Measurements from ENCODE around the gene CDK11A.

CDK11A gene

DNA sequence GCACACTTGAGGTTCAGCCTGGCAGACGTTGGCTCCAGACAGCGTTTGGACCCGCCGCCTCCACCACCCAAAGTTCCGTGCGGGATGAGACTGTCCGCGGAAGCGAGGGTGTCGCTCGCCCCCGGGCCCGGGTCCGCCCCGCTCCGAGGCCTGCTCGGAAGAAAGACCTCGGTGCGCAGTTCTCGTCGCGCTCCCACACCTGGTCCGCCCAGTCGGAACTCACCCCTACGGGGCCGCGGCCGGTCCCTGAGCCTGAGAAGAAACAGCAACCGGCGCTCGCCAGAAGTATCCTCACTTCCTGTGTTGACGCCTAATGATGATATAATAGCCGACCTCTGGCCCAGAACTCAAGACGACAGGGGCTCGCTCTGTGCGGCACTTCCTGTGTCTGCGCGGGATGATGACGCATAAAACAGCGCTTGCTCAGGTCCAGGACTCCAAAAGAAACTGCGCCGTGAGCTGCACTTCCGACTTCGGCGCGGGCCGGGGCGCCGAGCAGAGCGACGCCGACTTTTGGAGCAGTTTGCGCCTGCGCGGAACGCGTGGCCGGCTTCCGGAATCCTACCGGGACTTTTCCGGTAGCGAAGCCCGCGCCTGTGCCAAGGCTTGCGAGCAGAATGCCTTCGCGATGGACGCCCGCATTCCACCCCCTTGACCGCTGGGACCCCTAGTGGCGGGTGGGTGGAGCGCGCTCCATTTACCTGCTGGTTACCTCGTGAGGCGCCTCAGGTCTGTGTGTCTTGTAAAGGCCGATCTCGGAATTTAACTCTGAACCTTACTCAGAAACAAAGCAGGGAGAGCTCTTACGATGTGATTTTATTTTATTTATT is at the start of gene CDK11A:
TSS of gene CDK11A (minus strand) at position 323 of the 830 bp plus-strand sequence. CDS start 1,539 bp downstream, outside the sequence.
- DNase-seq (ENCODE audit: insufficient read length, low spot score) (peak; percentile 89), FAIRE-seq (peak; percentile 98)

GRCh38 chr1:1773874-1774273 is 49.7 kb upstream of the CDK11A start:
- FAIRE-seq (no peak), DNase-seq (ENCODE audit: insufficient read length, low spot score) (no peak)

DNA sequence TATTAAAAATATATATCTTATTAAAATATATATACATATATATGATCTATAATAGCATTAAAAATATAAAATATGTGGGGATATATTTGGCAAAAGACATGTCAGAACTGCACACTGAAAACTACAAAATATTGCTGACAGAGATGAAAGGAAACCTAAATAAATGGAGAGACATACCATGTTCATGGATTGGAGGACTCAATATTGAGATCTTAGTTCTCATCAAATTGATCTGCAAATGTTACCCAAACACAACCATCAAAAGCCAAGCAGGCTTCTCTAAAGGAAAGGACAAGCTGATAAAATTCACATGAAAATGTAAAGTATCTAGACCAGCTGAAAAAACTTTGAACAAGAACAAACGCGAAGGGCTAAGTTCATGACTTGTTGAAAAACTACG is 46.9 kb upstream of the CDK11A start:
- FAIRE-seq (no peak), DNase-seq (ENCODE audit: insufficient read length, low spot score) (no peak)

DNA sequence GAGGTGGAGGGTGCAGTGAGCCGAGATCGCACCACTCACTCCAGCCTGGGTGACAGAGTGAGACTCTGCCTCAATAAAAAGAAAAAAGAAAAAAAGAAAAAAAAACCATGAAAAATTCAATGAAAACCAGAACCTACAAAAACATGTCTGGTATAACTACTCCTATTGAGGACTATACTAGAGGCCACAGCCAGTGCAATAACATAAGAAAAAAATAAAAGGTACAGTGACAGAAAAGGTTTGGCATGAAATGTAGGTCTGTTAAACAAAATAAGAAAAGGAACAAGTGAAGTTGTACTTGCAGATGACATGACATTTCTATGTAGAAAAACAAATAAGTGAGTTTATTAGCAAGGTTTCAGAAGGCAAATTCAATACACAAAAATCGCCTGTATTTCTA is 45.9 kb upstream of the CDK11A start:
- FAIRE-seq (no peak), DNase-seq (ENCODE audit: insufficient read length, low spot score) (no peak)

DNA sequence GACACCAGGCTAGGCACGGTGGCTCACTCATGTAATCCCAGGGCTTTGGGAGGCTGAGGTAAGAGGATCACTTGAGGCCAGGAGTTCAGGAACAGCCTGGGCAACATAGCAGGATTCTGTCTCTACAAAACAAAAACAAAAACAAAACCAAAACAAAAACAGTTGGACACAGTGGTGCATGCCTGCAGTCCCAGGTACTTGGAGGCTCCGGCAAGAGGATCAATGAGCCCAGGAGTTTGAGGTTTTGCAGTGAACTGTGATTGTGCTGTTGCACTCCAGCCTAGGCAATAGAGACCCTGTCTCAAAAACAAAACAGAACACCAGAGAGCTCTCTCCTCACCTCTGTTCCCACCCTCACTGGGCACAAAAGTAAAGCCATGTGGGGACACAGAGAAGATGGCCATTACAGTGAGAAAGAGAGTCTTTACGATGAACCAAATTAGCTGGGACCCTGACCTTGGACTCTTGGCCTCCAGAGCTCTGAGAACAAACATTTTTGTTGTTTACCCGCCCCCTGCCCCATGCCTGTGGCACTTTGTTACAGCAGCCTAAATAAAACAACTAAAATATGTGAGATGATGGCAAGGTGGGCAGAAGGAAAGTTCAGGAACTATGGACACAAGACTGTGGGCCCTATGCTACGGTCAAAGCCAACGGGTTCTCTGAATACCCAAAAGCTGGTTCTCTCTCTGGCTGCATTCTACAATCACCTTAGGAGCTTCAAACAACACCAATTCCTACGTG is 44.3 kb upstream of the CDK11A start:
- FAIRE-seq = no peak
- DNase-seq (ENCODE audit: insufficient read length, low spot score) = no peak

GRCh38 chr1:1764876-1765470 is 40.8 kb upstream of the CDK11A start:
- no peak for DNase-seq (ENCODE audit: insufficient read length, low spot score)
- FAIRE-seq = no peak

DNA sequence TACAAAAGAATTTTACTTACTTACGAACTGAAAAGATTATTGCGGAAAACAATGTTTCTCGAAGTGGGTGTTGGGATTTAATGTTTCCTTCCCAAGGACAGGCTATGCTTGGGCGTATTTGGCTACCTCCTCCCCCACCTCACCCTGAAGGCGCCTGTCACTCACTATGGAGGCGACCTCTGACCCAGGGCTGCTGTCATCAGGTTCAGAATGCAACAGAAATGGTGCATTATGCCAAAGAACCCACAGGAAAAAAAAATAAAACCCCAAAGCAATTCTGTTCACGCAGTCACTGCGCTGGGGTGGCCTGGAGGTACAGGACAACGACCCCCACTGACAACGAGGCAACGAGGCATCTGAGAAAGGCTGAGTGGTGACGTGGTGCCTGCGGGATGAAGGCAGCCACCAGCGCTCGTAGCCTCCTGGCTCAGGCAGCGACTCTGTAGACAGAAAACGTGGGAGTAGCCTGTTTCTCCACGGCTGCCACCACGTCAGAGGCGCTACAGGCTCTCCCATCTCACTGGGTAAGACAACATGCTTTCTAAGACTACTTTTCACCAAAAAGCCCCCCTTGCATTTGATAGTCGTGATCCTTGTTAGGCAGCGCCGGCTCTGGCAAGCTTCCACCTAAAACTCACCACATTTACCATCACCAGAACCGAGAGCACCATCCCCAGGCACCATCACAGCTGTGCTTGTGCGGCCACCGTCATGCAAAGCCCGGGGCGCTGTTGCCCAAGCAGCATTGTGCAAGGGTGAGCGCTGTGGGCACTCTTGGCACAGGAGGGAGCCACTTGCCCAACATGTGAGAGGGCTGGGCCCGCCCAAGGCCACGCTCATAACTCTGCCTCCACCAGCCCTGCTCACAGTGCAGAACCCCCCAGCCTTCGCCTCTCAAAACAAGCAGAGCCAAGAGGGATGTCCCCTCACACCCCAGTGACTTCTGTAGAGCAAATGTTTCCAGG is 39.8 kb upstream of the CDK11A start:
- no peak for FAIRE-seq
- no peak for DNase-seq (ENCODE audit: insufficient read length, low spot score)

DNA sequence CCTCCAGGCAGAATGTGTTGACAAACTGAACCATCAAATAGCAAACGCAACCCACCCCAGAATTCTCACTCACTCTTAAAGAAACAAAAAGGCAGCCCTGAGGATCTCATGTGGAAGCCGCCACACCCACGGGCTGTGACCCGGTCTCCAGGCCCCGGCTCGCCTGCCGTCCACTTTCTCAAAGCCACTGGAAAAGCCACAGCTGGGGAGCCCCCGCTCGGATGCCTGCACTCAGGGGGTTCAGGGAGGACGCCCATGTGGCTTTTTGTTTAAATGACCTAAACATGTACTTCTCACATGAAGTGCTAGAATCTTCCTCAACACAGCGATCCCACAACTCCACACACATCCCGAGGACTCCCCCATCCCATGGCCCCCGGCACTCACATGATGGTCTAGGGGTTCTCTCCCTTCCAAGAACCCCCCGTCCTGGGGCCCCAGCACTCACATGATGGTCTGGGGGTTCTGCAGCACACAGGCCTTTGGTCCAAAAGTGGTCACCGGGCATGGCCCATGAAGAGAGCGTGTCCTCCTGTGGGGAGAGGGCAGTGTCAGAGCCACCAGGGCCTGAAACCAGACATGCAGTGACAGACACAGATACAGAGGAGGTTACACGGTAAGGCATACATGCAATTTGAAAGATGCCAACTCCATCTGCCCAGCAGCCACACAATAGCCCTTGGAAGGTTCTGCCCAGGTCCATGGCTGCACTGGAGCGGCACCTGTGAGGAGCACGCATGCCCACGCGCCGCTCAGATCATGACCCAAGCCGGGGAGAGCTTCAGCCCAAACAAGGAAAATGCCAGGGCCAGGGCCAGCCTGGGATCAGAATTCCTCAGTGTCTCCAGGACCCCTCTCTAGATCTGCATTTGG is 37.6 kb upstream of the CDK11A start:
- FAIRE-seq = no peak
- DNase-seq (ENCODE audit: insufficient read length, low spot score) = no peak

DNA sequence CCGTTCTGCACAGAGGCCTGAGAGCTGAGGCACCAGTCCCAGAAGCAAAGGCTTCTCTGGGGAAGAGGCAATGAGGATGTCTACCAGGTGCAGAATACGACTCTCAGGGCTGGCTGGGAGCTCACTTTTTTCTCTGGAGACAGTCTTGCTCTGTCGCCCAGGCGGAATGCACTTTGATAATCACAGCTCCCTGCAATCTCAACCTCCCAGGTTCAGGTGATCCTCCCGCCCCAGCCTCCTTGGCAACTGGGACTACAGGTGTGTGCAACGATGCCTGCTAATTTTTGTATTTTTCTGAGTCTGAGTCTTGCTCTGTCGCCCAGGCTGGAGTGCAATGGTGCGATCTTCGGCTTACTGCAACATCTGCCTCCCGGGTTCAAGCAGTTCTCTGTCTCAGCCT is 36.6 kb upstream of the CDK11A start:
- DNase-seq (ENCODE audit: insufficient read length, low spot score) (no peak), FAIRE-seq (no peak)

DNA sequence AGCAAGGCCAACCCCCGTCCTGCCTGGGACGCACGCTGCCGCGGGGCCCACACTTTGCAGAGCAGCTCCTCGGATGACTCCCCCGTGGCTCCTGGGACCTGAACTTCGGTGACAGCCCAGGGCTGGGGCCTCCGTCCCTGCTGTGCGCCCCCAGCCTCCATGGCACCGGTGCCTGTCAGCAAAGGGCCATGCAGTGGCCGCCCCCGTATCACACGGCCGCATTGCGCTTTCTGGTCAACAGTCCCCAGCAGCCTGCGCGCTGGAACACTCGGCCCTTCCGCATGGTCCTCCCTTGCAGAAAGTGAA is 36.1 kb upstream of the CDK11A start:
- DNase-seq (ENCODE audit: insufficient read length, low spot score) = no peak
- FAIRE-seq = no peak

DNA sequence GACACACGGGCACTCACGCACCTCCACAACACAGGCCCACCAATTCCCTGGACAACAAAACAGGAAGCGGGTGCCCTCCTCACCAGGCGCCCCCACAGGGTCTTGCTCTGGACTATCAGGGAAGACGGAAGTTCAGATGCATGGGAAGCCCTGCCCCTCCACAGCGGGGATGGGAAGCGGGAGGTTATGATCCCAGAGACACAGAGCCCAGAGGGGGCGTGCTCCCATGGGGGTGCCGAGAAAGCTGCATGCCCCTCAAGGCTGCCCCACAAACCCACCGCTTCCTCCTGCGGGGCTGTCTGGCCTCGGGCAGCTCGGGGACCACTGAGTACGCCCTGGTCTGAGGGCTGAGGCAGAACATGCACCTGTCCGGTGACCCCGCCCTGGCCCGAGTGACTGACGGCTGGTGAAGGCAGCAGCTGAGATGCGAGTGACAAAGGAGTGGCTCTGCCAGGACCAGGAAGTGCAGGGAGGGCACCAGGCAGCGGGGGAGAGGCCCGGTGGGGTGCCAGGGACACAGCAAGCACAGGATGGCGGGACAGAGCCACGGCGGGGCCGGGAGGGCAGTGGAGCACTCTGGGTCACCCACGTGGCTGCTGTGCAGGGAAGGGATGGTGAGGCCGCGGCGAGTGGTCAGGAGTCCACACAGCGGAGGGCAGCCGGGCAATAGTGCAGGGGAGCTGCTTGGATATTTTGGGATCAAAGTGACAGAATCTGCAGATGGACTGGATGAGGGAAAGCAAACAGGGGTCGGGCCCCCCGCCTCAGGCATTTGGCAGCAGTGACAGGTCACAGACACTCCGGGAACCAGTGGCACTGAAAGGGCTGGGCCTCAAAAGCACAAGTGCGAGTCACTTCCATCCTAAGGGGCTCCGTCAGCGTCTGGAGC is 35.5 kb upstream of the CDK11A start:
- DNase-seq (ENCODE audit: insufficient read length, low spot score) (no peak), FAIRE-seq (no peak)

DNA sequence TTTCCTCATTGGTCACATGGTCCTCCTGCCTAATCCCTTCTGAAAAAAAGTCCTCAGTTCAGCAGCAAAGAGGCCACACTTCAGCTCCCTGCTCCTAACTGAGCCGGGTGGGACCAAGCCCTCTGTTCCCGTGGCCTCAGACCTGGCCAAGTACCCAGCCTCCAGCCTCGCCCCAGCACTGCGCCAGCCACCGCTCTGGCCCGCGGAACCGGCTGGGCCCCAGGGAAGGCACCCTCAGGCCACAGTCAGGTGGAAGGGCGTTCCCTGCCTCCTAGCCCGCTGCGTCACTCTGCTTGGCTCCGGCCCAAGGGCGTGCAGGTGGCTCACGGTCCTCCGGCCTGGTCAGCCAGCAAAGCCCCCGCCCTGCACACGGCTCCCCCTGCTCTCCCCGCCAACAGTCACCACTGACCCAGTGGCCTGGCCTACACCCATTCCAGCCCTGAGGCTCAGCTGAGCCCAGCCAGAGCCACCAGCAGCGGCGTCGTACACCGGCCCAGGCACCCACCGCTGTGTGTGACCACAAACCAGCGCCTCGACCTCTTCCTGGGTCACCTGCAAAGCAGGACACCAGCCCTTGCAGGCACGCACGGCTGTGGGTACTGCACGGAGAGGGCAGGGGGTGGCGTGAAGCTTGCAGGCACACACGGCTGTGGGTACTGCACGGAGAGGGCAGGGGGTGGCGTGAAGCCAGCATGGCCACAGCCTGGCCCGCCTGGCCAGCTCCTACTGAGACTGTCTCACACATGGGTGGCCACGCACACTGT is 34.7 kb upstream of the CDK11A start:
- no peak for FAIRE-seq
- no peak for DNase-seq (ENCODE audit: insufficient read length, low spot score)

DNA sequence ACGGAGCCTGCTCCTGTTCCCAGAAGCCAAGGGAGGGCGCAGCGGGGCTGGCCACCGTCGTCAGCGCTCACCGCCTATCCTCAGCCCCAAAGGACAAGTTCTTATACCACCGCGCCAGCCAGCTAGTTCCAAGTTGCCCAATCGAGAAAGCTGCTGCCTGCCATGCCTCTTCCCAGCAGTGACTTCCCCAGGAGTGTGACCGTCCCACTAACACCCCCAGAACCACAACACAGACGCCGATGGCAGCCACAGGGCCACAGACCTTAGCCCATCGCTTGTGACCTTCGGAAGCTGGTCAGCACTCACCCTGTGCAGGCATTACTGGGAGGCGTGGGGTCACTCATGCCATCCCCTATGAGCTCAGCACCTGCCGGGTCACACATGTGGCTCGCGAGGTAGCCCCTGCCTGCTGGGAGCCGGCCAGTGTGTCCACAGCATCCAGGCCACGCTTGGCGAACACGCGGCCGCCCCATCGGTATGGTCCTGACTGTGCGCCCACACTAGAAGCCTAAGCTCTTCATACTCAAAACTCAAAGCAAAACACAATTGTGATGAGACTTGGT is 34.0 kb upstream of the CDK11A start:
- FAIRE-seq (no peak), DNase-seq (ENCODE audit: insufficient read length, low spot score) (no peak)

DNA sequence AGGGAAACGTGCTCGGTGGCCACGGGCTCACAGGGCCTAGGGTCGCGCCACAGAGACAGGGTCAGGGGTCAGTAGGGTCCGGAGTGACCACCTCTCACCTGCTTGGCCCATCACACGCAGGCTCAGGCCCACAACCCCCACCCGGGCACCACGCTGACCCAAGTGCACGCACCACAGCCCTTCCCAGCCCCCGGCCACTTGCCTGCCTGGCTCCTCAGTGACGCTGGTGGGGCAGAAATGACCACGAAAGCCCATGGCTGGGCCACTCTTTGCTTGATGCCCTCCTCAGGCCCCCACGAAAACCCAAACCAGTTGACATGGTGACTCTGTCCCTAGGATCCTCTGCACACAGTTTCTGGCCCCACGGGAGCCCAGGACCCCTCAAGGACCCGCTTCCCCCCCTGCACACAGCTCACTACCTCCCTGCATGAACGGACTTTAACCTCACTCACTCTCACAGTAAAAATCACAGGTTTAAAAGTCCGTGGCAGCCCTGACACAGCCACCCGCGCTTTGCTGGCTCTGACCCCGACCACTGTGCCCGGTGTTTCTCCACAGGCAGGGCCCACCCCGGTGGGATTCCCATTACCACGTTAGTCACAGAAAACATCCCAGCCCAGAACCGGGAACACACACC is 33.4 kb upstream of the CDK11A start:
- DNase-seq (ENCODE audit: insufficient read length, low spot score) = no peak
- no peak for FAIRE-seq

DNA sequence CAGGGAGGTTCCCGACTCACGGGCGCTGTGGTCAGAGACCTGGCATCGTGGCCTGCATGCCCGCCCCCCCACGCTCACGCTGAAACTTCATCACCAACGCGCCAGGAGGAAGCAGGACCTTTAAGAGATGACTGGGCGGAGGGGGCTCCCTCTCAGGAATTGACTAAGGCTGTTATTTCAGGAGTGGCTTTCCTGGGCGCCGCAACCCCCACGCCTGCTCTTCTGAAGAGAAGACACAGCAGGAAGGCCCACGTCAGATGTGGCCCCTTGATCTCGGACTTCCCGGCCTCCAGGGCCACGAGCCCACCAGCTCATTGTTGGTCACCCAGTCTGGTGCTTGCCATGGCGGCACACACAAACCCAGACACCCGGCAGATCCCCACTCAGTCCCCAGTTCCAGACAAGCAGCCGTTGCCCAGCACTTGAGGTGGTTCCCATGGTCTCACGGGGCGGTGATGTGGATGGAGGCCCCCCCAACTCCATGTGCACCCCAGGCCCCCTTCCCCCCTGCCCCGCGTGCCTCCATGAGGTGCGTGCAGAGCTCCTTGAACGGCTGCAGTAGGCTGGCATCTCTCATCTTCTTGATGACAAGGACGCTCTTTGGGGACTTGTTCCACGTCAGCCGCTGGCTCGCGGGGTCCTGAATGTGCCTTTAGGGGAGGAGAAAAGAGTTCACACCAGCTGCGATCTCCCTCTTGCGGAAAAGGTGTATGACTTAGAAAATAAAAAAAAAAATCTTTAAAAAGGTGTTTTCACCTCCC is 32.7 kb upstream of the CDK11A start:
- FAIRE-seq (no peak), DNase-seq (ENCODE audit: insufficient read length, low spot score) (no peak)

DNA sequence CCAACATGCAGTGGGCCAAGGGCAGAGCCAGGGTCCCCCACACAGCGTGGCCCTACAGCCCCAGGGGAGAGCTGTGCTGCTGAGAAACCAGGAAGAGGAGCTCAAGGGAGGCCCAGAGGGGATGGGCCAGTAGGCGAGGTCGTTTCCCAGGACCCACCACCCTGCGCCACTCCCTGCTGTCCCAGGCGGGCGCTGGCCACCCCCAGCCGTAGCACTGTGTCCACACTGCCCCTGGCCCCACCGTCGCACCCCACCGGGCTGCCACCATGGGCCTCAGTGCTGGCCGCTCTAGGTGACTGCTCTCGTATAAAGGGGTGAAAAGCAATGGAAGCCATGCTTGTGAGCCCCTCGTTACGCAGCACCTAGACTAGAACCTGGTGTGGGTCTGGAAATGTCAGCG is 31.7 kb upstream of the CDK11A start:
- no peak for FAIRE-seq
- no peak for DNase-seq (ENCODE audit: insufficient read length, low spot score)

DNA sequence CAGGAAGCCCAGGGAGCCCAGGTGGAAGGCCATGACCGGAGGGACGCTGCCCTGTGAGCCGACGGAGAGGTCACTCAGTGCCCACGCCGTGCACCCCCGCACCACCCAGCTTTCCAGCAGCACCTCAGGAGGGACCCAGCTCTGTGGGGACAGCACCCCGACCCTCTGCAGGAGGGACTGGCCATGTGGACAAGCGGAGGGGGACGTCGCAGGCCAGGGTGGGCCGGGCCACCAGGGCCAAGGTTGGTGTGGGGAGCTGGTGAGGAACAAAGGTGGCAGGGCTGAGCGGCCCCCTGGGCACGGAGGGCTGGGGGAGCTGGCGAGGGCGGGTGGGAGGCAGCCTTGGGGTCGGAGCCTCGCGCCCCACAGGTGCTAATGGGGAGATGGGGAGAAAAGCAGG is 31.3 kb upstream of the CDK11A start:
- DNase-seq (ENCODE audit: insufficient read length, low spot score) (no peak), FAIRE-seq (no peak)

Data from GM19239 (cell line).